ENCODE data around the gene NUDT22.

NUDT22 gene

GRCh38 chr11:64207256-64208085 is 18.6 kb upstream of the NUDT22 start:
- DNase-seq = no peak

GRCh38 chr11:64208086-64208795 is 17.8 kb upstream of the NUDT22 start:
- no peak for DNase-seq

- DNase-seq = no peak
These were observed 17.1 kb upstream of the NUDT22 start for GRCh38 chr11:64208796-64209562.

GRCh38 chr11:64209563-64209843 is 16.6 kb upstream of the NUDT22 start:
- DNase-seq = no peak

GRCh38 chr11:64210301-64211020 is 15.6 kb upstream of the NUDT22 start:
- DNase-seq = no peak

- no peak for DNase-seq
These were observed 14.7 kb upstream of the NUDT22 start for GRCh38 chr11:64211181-64211872.

GRCh38 chr11:64216879-64217278 is 9.2 kb upstream of the NUDT22 start:
- DNase-seq = no peak

GRCh38 chr11:64218628-64219353 is 7.3 kb upstream of the NUDT22 start:
- peak; percentile 32 for DNase-seq

- no peak for DNase-seq
These were observed 6.8 kb upstream of the NUDT22 start for GRCh38 chr11:64219354-64219684.

- DNase-seq = no peak
These were observed 6.3 kb upstream of the NUDT22 start for GRCh38 chr11:64219755-64220154.

GRCh38 chr11:64220271-64220670 is 5.8 kb upstream of the NUDT22 start:
- no peak for DNase-seq

- no peak for DNase-seq
These were observed 5.3 kb upstream of the NUDT22 start for GRCh38 chr11:64220798-64221197.

GRCh38 chr11:64222651-64223000 is 3.4 kb upstream of the NUDT22 start:
- no peak for DNase-seq

GRCh38 chr11:64223001-64223651 is 2.9 kb upstream of the NUDT22 start:
- no peak for DNase-seq

GRCh38 chr11:64224151-64224890 is 1.8 kb upstream of the NUDT22 start:
- DNase-seq = no peak

GRCh38 chr11:64224891-64225607 is 1.0 kb upstream of the NUDT22 start:
- no peak for DNase-seq

GRCh38 chr11:64226507-64227051 is 505 bp downstream of the NUDT22 start:
- DNase-seq = peak; percentile 63

GRCh38 chr11:64227405-64227956 is 1.4 kb downstream of the NUDT22 start:
- no peak for DNase-seq

GRCh38 chr11:64229090-64229743 is 3.1 kb downstream of the NUDT22 start:
- no peak for DNase-seq

All from COR-L47 (cell line).